ENCODE measurements around the gene TBCD. TPM values are rescaled to one million over a fixed set of nuclear protein-coding genes. Genes with fewer than 3 reads are reported as not detected.

TBCD gene
- total RNA-seq, 1 experiment from 2014 or later: 90.7 TPM

DNA sequence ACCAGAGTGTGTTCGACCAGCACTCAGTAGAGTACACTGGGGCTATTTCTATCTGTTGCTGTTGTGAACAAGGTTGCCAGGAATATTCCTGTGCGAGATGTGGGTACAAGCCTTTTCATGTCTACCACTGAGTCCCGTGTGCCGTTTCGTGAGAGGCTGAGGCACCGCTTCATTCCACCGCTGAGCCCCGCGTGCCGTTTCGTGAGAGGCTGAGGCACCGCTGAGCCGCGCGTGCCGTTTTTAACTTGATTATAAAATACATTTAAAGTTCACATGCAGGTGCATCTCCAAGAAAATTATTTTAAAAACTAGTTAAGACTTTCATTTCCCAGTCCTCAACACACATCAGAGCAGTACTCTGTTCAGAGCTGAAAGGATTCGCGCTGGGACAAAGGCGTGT lies 166.6 kb downstream of the TBCD start:
- no peak overlapping the region for H3K27ac Mint-ChIP-seq (ENCODE audit: unreplicated experiment)
- BruUV-seq (replicated peaks): no TSS peak
- no peaks in the 10 kb centered on the region for H3K4me1 Mint-ChIP-seq (ENCODE audit: low read depth, unreplicated experiment)
- intact Hi-C loops (cut with micrococcal nuclease; ENCODE audit: unreplicated experiment): no loop called here
- H3K36me3 Mint-ChIP-seq (ENCODE audit: insufficient read depth, unreplicated experiment): peaks cover 20% of the 10 kb centered on the region
- H3K9me3 Mint-ChIP-seq (ENCODE audit: low read depth, unreplicated experiment): no peaks in the 10 kb centered on the region
- H3K27me3 Mint-ChIP-seq (ENCODE audit: unreplicated experiment): no peaks in the 10 kb centered on the region
- CTCF ChIA-PET: no interaction called here
- no peak for DNase-seq
- no peak overlapping the region for H3K4me3 Mint-ChIP-seq (ENCODE audit: low read depth, unreplicated experiment)
- TF ChIP-seq, protein P1, sequence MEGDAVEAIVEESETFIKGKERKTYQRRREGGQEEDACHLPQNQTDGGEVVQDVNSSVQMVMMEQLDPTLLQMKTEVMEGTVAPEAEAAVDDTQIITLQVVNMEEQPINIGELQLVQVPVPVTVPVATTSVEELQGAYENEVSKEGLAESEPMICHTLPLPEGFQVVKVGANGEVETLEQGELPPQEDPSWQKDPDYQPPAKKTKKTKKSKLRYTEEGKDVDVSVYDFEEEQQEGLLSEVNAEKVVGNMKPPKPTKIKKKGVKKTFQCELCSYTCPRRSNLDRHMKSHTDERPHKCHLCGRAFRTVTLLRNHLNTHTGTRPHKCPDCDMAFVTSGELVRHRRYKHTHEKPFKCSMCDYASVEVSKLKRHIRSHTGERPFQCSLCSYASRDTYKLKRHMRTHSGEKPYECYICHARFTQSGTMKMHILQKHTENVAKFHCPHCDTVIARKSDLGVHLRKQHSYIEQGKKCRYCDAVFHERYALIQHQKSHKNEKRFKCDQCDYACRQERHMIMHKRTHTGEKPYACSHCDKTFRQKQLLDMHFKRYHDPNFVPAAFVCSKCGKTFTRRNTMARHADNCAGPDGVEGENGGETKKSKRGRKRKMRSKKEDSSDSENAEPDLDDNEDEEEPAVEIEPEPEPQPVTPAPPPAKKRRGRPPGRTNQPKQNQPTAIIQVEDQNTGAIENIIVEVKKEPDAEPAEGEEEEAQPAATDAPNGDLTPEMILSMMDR (IDR thresholded peaks at IDR 0.05; ENCODE audit: unreplicated experiment): no peak

GRCh38 chr17:82920150-82920549 lies 168.3 kb downstream of the TBCD start:
- H3K9me3 Mint-ChIP-seq (ENCODE audit: low read depth, unreplicated experiment): no peaks in the 10 kb centered on the region
- no peak overlapping the region for H3K27ac Mint-ChIP-seq (ENCODE audit: unreplicated experiment)
- H3K36me3 Mint-ChIP-seq (ENCODE audit: insufficient read depth, unreplicated experiment): peaks cover 13% of the 10 kb centered on the region
- DNase-seq: no peak
- H3K27me3 Mint-ChIP-seq (ENCODE audit: unreplicated experiment): no peaks in the 10 kb centered on the region
- CTCF ChIA-PET: interaction anchor here (0.7 kb wide), 1 partner anchor 610 kb away, joined by 3 read pairs; no protein-coding TSS in a partner anchor
- no TSS peak for BruUV-seq (replicated peaks)
- no peaks in the 10 kb centered on the region for H3K4me1 Mint-ChIP-seq (ENCODE audit: low read depth, unreplicated experiment)
- TF ChIP-seq, protein P1 (IDR thresholded peaks at IDR 0.05; ENCODE audit: unreplicated experiment): no peak
- intact Hi-C loops (cut with micrococcal nuclease; ENCODE audit: unreplicated experiment): no loop called here
- H3K4me3 Mint-ChIP-seq (ENCODE audit: low read depth, unreplicated experiment): no peak overlapping the region

DNA sequence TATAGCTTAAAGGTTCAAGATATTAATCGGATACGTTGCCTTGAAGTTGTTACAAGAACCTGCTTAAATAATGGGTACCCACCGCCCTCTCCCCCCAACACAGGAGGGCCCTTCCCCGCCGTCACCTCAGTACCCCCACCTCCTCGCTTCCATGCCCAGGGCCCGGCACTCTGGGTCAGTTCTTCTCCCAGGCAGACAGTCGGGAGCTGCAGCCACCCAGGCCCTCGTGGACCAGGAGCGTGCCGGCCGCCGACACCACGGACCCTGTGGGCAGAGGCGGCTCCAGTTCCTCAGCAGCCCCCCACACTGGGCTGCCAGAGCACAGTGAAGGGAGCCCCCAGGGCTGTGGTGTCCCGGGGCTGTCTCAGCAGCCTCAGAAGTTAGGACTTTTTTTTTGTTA lies 168.8 kb downstream of the TBCD start:
- intact Hi-C loops (cut with micrococcal nuclease; ENCODE audit: unreplicated experiment): no loop called here
- no peaks in the 10 kb centered on the region for H3K9me3 Mint-ChIP-seq (ENCODE audit: low read depth, unreplicated experiment)
- TF ChIP-seq, protein P1 (IDR thresholded peaks at IDR 0.05; ENCODE audit: unreplicated experiment): no peak
- BruUV-seq (replicated peaks): no TSS peak
- CTCF ChIA-PET: interaction anchor here (0.7 kb wide), 1 partner anchor 610 kb away, joined by 3 read pairs; no protein-coding TSS in a partner anchor
- H3K4me3 Mint-ChIP-seq (ENCODE audit: low read depth, unreplicated experiment): no peak overlapping the region
- DNase-seq: no peak
- H3K27me3 Mint-ChIP-seq (ENCODE audit: unreplicated experiment): no peaks in the 10 kb centered on the region
- H3K27ac Mint-ChIP-seq (ENCODE audit: unreplicated experiment): no peak overlapping the region
- peaks cover 11% of the 10 kb centered on the region for H3K36me3 Mint-ChIP-seq (ENCODE audit: insufficient read depth, unreplicated experiment)
- H3K4me1 Mint-ChIP-seq (ENCODE audit: low read depth, unreplicated experiment): no peaks in the 10 kb centered on the region

- H3K4me3 Mint-ChIP-seq (ENCODE audit: low read depth, unreplicated experiment): no peak overlapping the region
- TF ChIP-seq, protein P1 (IDR thresholded peaks at IDR 0.05; ENCODE audit: unreplicated experiment): no peak
- H3K36me3 Mint-ChIP-seq (ENCODE audit: insufficient read depth, unreplicated experiment): peaks cover 11% of the 10 kb centered on the region
- no peaks in the 10 kb centered on the region for H3K4me1 Mint-ChIP-seq (ENCODE audit: low read depth, unreplicated experiment)
- no peaks in the 10 kb centered on the region for H3K27me3 Mint-ChIP-seq (ENCODE audit: unreplicated experiment)
- H3K27ac Mint-ChIP-seq (ENCODE audit: unreplicated experiment): no peak overlapping the region
- BruUV-seq (replicated peaks): no TSS peak
- intact Hi-C loops (cut with micrococcal nuclease; ENCODE audit: unreplicated experiment): no loop called here
- no peak for DNase-seq
- no peaks in the 10 kb centered on the region for H3K9me3 Mint-ChIP-seq (ENCODE audit: low read depth, unreplicated experiment)
- CTCF ChIA-PET: no interaction called here
Observed at GRCh38 chr17:82921426-82921825, 169.6 kb downstream of the TBCD start.
